ENCODE data around the gene SEMA6B.

SEMA6B gene

GRCh38 chr19:4503132-4503824 lies 56.2 kb downstream of the SEMA6B start:
- TF ChIP-seq CTCF (IDR thresholded peaks at IDR 0.05; ENCODE audit: low read depth, low read length) (no peak), EZH2phosphoT487 (IDR thresholded peaks at IDR 0.05; ENCODE audit: low read depth) (no peak)
- Histone ChIP-seq H3K79me2 (ENCODE audit: low read length) (no peaks in the 10 kb centered on the region), H3K4me3 (ENCODE audit: low read length) (no peak overlapping the region), H3K36me3 (replicated peaks; ENCODE audit: low read depth, low read length) (peaks cover 23% of the 10 kb centered on the region), H2AFZ (ENCODE audit: low read depth, low read length) (no peak overlapping the region), H3K9me3 (ENCODE audit: insufficient read depth, low read length) (no peaks in the 10 kb centered on the region), H3K4me1 (ENCODE audit: low read length) (no peaks in the 10 kb centered on the region), H3K27me3 (ENCODE audit: low read depth, low read length) (no peaks in the 10 kb centered on the region), H3K4me2 (ENCODE audit: low read length) (no peak overlapping the region), H3K9ac (ENCODE audit: low read length) (no peak overlapping the region), H4K20me1 (ENCODE audit: insufficient read depth, low read length) (0 out of 2 replicates have a peak, but pooled peaks cover 3% of the 10 kb centered on the region), H3K27ac (ENCODE audit: low read length) (no peak overlapping the region)

- Histone ChIP-seq H2AFZ (ENCODE audit: low read depth, low read length) (no peak overlapping the region), H3K4me1 (ENCODE audit: low read length) (no peaks in the 10 kb centered on the region), H3K79me2 (ENCODE audit: low read length) (no peaks in the 10 kb centered on the region), H3K4me3 (ENCODE audit: low read length) (no peak overlapping the region), H3K36me3 (replicated peaks; ENCODE audit: low read depth, low read length) (peaks cover 31% of the 10 kb centered on the region), H3K9me3 (ENCODE audit: insufficient read depth, low read length) (no peaks in the 10 kb centered on the region), H3K27ac (ENCODE audit: low read length) (no peak overlapping the region), H3K9ac (ENCODE audit: low read length) (no peak overlapping the region), H4K20me1 (ENCODE audit: insufficient read depth, low read length) (0 out of 2 replicates have a peak, but pooled peaks cover 3% of the 10 kb centered on the region), H3K27me3 (ENCODE audit: low read depth, low read length) (no peaks in the 10 kb centered on the region), H3K4me2 (ENCODE audit: low read length) (no peak overlapping the region)
- no peak for TF ChIP-seq CTCF (IDR thresholded peaks at IDR 0.05; ENCODE audit: low read depth, low read length)
- TF ChIP-seq EZH2phosphoT487 (IDR thresholded peaks at IDR 0.05; ENCODE audit: low read depth), result no peak
These were observed 57.0 kb downstream of the SEMA6B start for GRCh38 chr19:4502282-4503131.

GRCh38 chr19:4501691-4502090 lies 57.8 kb downstream of the SEMA6B start:
- no peak overlapping the region for H3K4me3 ChIP-seq (ENCODE audit: low read length)
- H3K4me2 ChIP-seq (ENCODE audit: low read length), result no peak overlapping the region
- H3K27ac ChIP-seq (ENCODE audit: low read length), result no peak overlapping the region
- H3K27me3 ChIP-seq (ENCODE audit: low read depth, low read length), result no peaks in the 10 kb centered on the region
- no peak overlapping the region for H2AFZ ChIP-seq (ENCODE audit: low read depth, low read length)
- H3K9me3 ChIP-seq (ENCODE audit: insufficient read depth, low read length), result no peaks in the 10 kb centered on the region
- peaks cover 31% of the 10 kb centered on the region for H3K36me3 ChIP-seq (replicated peaks; ENCODE audit: low read depth, low read length)
- no peak overlapping the region for H3K9ac ChIP-seq (ENCODE audit: low read length)
- H3K79me2 ChIP-seq (ENCODE audit: low read length), result no peaks in the 10 kb centered on the region
- no peak for TF ChIP-seq CTCF (IDR thresholded peaks at IDR 0.05; ENCODE audit: low read depth, low read length)
- no peak for TF ChIP-seq EZH2phosphoT487 (IDR thresholded peaks at IDR 0.05; ENCODE audit: low read depth)
- H4K20me1 ChIP-seq (ENCODE audit: insufficient read depth, low read length), result 0 out of 2 replicates have a peak, but pooled peaks cover 3% of the 10 kb centered on the region
- no peaks in the 10 kb centered on the region for H3K4me1 ChIP-seq (ENCODE audit: low read length)
